ENCODE data around the gene SCN1A.

The SCN1A gene

DNA sequence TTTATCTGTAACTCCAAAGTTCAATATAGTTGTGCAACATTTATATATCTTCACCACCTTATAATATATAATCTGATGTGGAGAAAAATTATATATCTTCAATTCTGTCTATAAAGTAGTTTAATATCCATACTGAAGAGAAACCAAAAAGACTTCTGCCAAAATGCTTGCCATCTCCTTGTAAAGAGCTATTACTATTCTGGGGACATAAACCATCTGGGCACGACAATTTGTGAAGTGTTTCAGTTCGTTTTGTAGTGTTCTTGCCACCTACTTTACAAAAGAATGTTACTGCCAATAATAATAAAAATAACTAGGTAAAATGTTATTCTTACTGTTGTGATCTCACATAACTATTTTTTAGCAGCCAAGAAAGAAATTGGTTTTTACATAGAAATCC is 45.1 kb downstream of the SCN1A start:
- H3K4me3 ChIP-seq (ENCODE audit: low read depth in 1 of 2, low read length in 1 of 2): no peak overlapping the region
- no peaks in the 10 kb centered on the region for H3K9me3 ChIP-seq
- TF ChIP-seq, protein P1, sequence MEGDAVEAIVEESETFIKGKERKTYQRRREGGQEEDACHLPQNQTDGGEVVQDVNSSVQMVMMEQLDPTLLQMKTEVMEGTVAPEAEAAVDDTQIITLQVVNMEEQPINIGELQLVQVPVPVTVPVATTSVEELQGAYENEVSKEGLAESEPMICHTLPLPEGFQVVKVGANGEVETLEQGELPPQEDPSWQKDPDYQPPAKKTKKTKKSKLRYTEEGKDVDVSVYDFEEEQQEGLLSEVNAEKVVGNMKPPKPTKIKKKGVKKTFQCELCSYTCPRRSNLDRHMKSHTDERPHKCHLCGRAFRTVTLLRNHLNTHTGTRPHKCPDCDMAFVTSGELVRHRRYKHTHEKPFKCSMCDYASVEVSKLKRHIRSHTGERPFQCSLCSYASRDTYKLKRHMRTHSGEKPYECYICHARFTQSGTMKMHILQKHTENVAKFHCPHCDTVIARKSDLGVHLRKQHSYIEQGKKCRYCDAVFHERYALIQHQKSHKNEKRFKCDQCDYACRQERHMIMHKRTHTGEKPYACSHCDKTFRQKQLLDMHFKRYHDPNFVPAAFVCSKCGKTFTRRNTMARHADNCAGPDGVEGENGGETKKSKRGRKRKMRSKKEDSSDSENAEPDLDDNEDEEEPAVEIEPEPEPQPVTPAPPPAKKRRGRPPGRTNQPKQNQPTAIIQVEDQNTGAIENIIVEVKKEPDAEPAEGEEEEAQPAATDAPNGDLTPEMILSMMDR (IDR thresholded peaks at IDR 0.05): no peak
- peaks cover 6% of the 10 kb centered on the region for H3K27me3 ChIP-seq
- no peak overlapping the region for H3K27ac ChIP-seq
- no peaks in the 10 kb centered on the region for H3K36me3 ChIP-seq
- H3K4me1 ChIP-seq (ENCODE audit: control insufficient read depth in 1 of 2, insufficient read depth in 1 of 2, low read depth in 1 of 2, low read length in 1 of 2): no peaks in the 10 kb centered on the region

GRCh38 chr2:166081852-166082251 is 46.0 kb downstream of the SCN1A start:
- TF ChIP-seq, protein P1 (IDR thresholded peaks at IDR 0.05): no peak
- H3K36me3 ChIP-seq: no peaks in the 10 kb centered on the region
- no peak overlapping the region for H3K4me3 ChIP-seq (ENCODE audit: low read depth in 1 of 2, low read length in 1 of 2)
- H3K27ac ChIP-seq: no peak overlapping the region
- H3K4me1 ChIP-seq (ENCODE audit: control insufficient read depth in 1 of 2, insufficient read depth in 1 of 2, low read depth in 1 of 2, low read length in 1 of 2): no peaks in the 10 kb centered on the region
- H3K27me3 ChIP-seq: peaks cover 6% of the 10 kb centered on the region
- no peaks in the 10 kb centered on the region for H3K9me3 ChIP-seq

DNA sequence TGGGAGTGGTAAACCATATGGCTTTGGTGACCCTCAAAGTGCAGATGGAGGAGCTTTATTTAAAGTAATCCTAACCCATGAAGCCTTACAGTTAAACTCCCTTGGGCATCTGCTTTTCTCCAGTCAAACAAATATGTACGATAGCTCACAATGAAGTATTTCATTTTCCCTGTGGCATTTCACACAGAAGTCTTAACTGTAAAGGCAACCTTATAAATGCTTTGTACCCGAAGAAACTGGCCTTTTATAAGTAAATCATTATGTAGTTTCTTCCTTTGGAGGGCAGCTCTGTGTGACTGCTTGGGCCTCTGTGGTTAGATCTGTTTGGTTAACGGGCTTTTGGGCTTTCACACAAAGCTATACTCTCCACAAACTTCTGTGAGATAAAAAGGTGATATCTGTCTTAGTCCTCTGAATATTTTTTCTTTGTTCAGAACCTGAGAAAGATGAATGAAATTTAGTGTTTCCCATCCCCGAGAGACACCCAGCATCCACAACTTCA is 46.6 kb downstream of the SCN1A start:
- no peaks in the 10 kb centered on the region for H3K36me3 ChIP-seq
- peaks cover 6% of the 10 kb centered on the region for H3K27me3 ChIP-seq
- no peaks in the 10 kb centered on the region for H3K4me1 ChIP-seq (ENCODE audit: control insufficient read depth in 1 of 2, insufficient read depth in 1 of 2, low read depth in 1 of 2, low read length in 1 of 2)
- no peak overlapping the region for H3K27ac ChIP-seq
- TF ChIP-seq, protein P1 (IDR thresholded peaks at IDR 0.05): no peak
- H3K9me3 ChIP-seq: no peaks in the 10 kb centered on the region
- H3K4me3 ChIP-seq (ENCODE audit: low read depth in 1 of 2, low read length in 1 of 2): no peak overlapping the region

DNA sequence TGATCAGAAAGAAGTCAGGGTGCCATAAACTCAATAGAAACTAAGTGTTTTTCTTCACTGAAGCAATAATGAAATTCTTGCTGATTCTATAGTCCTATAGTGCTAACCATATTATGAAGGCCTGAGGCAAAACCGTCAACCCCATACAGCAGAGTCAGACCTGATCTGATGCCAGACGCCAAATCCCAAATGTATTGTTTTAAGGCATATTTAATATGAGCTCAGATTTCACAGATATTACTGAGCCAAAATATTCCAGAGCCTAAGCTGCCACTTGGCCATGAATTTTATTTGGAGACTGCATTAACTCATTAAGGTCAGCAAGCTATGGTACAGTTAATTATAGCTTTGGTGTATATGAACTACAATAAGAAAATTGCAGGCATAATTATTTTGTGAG is 53.4 kb downstream of the SCN1A start:
- H3K27ac ChIP-seq: no peak overlapping the region

DNA sequence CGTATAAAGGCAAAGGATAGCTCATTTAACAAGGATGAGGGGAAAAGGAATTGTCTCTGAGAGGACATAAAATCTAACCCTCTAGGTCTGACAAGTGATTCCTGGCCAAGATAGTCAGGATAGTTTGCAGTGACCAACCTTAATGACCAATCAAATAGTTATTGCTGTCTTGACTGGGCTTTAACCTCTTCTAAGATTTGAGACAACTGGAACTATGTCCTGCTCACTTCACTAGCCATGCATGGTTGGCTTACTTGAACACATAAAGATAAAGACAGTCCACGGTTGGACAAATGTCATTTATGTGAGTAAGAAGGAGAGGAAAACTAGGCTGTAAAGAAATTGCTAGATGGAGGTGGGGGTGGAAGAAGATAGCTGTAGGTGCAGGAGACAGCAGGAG is 53.8 kb downstream of the SCN1A start:
- no peak overlapping the region for H3K27ac ChIP-seq
- no peaks in the 10 kb centered on the region for H3K4me1 ChIP-seq (ENCODE audit: control insufficient read depth in 1 of 2, insufficient read depth in 1 of 2, low read depth in 1 of 2, low read length in 1 of 2)
- no peaks in the 10 kb centered on the region for H3K9me3 ChIP-seq
- H3K27me3 ChIP-seq: no peaks in the 10 kb centered on the region
- TF ChIP-seq, protein P1 (IDR thresholded peaks at IDR 0.05): no peak
- H3K36me3 ChIP-seq: no peaks in the 10 kb centered on the region
- no peak overlapping the region for H3K4me3 ChIP-seq (ENCODE audit: low read depth in 1 of 2, low read length in 1 of 2)

More for the DNA sequence above, 53.4 kb downstream of the SCN1A start:
- Histone ChIP-seq H3K4me1 (ENCODE audit: control insufficient read depth in 1 of 2, insufficient read depth in 1 of 2, low read depth in 1 of 2, low read length in 1 of 2) (no peaks in the 10 kb centered on the region), H3K27me3 (no peaks in the 10 kb centered on the region), H3K36me3 (no peaks in the 10 kb centered on the region), H3K4me3 (ENCODE audit: low read depth in 1 of 2, low read length in 1 of 2) (no peak overlapping the region), H3K9me3 (no peaks in the 10 kb centered on the region)
- TF ChIP-seq, protein P1 (IDR thresholded peaks at IDR 0.05): no peak

DNA sequence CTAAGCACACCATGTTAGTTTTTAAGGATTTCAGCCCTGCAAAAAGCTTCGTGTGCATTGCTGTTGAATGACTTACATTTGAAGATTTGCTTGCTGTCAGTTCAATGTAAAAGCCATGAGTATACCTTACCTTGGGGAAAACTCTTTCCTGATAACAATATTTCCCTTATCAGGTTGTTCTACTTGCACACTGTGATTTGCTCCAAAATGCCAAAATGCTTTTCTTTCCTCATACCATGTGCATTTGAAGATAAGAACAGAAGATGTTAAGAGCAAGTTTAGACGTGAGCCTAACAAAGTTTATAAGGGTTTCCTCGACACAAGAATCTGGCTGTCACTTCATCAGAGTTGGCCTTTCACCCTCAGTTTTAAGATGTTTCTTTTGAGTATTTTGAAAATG is 57.6 kb downstream of the SCN1A start:
- H3K27ac ChIP-seq: no peak overlapping the region
- no peaks in the 10 kb centered on the region for H3K36me3 ChIP-seq
- no peaks in the 10 kb centered on the region for H3K4me1 ChIP-seq (ENCODE audit: control insufficient read depth in 1 of 2, insufficient read depth in 1 of 2, low read depth in 1 of 2, low read length in 1 of 2)
- TF ChIP-seq, protein P1 (IDR thresholded peaks at IDR 0.05): no peak
- no peaks in the 10 kb centered on the region for H3K9me3 ChIP-seq
- no peaks in the 10 kb centered on the region for H3K27me3 ChIP-seq
- no peak overlapping the region for H3K4me3 ChIP-seq (ENCODE audit: low read depth in 1 of 2, low read length in 1 of 2)
